ENCODE results near the gene TEPSIN. TPM values are rescaled to one million over a fixed set of nuclear protein-coding genes. Genes with fewer than 3 reads are reported as not detected.

TEPSIN gene
- 3.4 and 4.0 TPM in 2 replicates for total RNA-seq (2014; rRNA removed; shearing (Covaris generic))

DNA sequence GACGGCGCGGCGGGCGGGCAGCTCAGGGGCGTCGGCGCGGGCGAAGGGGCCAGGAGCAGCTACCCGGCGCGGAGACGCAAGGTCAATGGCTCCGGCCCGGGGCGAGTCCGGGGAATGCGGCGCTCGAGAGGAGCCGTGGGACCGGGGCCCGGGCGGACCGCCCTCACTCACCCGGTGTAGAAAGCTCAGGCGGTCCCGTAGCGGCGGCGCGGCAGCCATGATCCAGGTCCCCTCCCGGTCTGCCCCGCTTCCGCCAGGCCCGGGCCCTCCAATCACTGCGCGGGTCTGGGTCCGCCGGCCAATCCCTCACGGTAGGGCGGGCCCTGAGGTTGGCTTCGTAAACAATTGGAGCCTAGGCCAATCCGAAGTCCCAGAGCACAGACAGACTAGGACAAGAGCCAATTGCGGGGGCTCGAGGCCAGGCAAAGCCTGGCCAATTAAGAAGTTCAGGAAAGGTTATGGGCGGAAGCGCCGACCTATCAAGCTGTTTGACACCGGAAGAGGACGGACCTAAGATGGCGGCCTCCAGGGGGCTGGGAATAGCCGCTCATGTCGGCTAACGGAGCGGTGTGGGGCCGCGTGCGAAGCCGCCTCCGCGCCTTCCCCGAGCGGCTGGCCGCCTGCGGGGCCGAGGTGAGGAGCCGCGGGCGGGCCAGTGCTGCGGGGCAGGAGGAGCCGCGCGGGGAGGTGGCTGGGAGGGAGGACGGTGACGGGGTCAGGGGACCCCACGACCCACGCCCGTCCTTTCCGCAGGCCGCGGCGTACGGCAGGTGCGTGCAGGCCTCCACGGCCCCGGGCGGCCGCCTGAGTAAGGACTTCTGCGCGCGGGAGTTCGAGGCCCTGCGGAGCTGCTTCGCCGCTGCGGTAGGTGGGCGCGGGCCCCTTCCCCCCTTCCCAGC is at the start of gene TEPSIN, which contains the start of gene NDUFAF8:
TEPSIN (minus strand) TSS at position 241 of the 899 bp plus-strand sequence; CDS start at position 219, 22 bp downstream.
NDUFAF8 (plus strand) TSS at position 504 of the 899 bp plus-strand sequence; CDS start at position 550, 46 bp downstream.
- peak; percentile 99 for DNase-seq (ENCODE audit: low spot score)

GRCh38 chr17:81287741-81288430 is 49.0 kb upstream of the TEPSIN start:
- DNase-seq (ENCODE audit: low spot score): no peak

DNA sequence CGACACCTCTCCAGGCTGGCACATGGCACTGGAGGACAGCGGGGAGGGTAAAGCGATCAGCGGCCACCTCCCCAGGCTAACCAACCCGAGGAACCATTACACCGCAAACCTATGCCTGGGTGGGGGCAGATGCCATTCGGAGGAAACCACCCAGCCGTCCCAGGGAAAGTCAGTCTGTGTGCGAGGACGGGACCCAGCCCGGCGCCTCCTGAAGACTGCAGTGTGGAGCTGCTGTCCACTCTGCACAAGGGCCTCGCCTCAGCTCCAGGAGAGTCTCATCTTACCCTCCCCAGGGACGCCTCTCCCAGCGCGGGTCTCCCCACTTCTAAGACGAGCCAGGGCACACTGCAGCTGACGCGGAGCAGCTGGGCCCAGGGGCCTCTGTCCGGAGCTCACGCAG is 48.3 kb upstream of the TEPSIN start:
- no peak for DNase-seq (ENCODE audit: low spot score)

DNA sequence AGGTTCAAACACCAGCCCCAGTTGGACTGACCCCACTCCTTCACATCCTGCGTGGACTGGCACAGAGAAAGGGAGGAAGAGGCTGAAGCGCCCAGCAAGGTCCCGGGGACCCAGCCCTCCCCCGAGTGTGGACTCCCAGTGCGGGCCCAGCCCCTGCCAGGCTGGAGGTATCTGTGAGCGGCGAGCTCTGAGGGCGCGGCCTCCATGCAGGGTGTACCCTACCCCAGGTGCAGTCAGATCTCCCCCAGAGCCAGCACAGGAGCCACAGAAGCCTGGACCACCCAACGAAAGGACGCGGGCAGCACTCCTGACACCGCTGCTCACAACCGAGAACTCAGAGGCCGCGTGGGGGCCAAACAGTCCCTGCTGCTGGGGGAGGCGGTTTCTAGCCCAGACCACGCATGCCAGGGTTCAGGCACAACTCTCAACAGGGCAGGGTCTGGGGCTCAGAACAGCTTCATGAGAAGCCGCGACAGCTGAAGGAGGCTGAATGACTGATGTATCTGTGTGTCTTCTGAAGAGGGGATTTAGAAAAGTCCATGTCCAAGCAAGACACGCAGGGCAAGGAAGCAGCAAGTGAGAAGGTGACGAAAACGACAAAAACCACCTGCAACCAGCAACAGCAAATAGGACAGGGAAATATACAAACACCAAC is 47.8 kb upstream of the TEPSIN start:
- DNase-seq (ENCODE audit: low spot score): no peak

DNA sequence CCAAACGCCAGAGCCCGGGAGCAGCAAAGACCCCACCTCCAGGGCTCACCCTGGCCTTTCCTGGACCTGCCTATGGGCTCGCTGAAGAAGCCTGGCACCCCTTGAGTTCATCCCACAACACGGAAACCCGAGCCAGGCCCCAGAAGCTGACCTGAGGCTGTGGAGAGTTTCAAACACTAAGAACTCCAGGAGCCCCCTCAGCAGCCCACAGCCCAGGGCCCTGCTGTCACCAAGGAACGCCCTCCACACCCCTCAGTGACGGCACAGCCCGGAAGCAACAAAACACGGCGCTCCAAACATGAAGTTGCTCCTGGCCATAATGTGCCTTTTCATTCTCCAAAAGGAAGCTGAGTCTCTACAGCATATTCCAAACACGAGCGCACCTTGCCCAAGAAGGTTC is 47.0 kb upstream of the TEPSIN start:
- no peak for DNase-seq (ENCODE audit: low spot score)

GRCh38 chr17:81285179-81285878 is 46.5 kb upstream of the TEPSIN start:
- no peak for DNase-seq (ENCODE audit: low spot score)

DNA sequence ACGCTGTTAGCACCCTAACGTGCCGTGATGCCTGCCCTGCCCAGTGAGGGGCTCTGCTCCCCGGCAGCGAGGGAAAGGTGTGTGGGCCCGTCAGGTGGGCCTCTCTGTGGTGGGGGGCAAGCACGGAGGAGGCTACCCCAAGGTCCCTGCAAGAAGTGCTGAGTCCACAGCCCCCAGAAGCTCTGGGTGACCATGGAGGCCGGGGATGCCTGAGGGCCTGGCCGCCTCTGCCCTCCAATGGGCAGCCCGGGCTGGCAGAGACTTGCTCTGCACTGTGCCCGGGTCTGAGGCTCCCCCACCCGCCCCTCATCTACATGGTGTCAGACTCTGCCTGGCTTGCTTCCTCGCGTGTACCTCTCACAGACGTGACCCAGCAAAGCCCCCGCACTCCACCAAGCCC is 44.0 kb upstream of the TEPSIN start:
- no peak for DNase-seq (ENCODE audit: low spot score)

- DNase-seq (ENCODE audit: low spot score): no peak
Measured at GRCh38 chr17:81282141-81282540, 43.3 kb upstream of the TEPSIN start.

- DNase-seq (ENCODE audit: low spot score): no peak
Measured at GRCh38 chr17:81280571-81280970, 41.7 kb upstream of the TEPSIN start.

DNA sequence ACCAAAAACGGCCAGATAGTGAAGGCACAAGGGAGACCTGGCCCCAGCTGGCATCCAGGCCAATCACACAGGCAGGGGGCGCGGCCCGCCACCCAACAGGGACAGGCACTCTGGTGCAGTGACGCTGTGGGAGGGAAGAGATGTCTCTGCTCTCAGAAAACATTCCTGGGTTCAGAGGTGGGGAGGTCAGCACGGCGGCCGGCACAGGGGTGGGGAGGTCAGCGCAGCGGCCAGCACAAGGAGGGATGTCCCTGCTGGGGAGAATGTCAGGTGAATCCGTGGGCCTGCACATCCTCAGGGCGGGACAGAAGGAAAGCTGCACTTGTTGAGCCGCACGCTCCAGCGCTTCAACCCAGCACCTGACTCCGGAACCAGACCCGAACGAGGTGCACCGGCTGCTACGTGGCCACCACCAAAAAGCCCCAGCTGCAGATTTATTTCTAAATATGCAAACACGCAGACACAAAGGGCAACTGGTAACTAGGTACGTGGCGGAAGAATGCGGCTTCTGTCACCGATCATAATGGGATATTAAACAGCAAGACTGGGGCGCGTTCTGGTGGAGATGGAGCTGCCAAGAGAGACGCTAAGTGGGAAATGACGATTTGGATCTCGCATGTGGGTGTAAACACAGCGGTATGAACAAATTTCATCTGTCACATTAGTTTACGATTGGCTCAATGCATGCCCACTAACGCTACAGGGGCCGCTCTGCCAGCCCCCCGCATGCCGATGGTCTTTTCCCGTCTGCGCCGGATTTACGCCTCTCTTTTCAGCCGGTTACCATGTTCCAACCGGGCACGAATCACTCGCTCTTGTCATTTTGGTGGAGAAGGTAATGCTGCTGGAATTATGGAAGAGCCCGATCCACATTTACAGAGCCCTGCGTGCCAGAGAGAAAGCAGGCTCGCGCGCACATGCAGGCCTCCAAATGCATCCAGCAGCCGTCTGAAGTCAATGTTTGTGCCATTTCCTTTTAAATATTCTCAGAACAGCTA is 40.7 kb upstream of the TEPSIN start:
- no peak for DNase-seq (ENCODE audit: low spot score)

DNA sequence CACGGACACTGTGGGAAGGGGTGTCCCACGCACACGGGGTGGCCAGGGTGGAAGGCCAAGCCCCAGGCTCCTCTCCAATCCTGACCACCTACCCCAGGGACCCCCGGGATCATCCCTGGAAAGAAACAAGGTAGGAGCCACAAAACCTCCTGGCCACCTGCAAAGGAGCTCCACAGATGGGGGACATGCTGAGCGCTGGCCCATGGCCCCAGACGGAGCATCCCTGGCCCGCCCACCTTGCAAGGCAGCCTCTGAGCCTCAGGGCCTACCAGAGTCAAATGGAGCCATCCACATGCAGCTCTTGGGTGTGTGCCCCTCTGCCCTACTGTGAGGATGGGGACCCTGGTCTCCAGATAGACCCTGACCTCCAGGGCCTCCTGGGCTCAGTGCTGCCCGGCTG is 40.0 kb upstream of the TEPSIN start:
- DNase-seq (ENCODE audit: low spot score): no peak

DNA sequence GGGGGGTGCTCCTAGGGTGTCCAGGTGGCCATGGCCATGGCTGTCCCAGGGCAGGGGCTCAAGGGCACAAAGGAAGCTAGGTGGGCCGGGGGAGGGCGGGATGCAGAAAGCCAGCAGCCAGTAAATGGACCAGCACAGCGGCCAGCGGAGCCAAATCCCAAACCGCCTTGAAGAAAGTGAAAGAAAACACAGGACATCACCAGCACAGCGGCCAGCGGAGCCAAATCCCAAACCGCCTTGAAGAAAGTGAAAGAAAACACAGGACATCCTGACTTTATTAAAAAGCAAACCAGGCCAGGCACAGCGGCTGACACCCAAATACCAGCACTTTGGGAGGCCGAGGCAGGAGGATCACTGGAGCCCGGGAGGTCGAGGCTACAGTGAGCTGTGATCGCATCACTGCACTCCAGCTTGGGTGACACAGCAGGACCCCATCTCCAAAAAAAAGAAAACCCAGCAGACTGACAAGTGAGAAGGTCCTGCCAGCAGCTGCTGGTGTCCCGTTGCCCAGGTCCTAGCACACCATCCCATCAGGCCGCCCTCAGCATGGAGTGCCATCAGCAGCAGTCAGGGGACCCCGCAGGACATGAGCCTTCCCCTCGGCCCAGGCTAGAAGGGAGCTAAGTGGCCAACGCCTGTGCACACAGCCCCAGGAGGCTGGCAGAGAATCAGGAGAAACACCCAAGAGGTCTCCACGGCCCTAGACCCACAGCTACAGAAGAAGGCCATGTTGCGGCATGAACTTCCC is 39.3 kb upstream of the TEPSIN start:
- DNase-seq (ENCODE audit: low spot score): no peak

GRCh38 chr17:81277421-81277820 is 38.6 kb upstream of the TEPSIN start:
- no peak for DNase-seq (ENCODE audit: low spot score)

GRCh38 chr17:81276781-81277180 is 37.9 kb upstream of the TEPSIN start:
- no peak for DNase-seq (ENCODE audit: low spot score)

DNA sequence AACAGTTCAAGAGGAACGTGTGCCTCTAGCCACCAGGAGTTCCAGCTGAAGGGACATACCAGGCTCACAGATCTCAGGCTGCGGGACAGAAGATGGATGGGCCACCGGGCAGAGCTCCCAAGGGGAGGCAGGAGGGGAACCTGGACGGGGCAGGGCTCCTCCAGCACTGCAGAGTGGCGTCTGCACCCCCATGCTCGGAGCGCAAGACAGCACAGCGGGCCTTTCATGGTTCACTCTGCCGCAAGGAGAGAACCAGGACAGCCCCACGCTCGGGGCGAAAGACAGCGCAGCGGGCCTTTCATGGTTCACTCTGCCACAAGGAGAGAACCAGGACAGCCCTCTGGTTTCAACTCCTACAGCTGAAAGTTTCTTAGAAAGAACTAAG is 35.6 kb upstream of the TEPSIN start:
- DNase-seq (ENCODE audit: low spot score): no peak

DNA sequence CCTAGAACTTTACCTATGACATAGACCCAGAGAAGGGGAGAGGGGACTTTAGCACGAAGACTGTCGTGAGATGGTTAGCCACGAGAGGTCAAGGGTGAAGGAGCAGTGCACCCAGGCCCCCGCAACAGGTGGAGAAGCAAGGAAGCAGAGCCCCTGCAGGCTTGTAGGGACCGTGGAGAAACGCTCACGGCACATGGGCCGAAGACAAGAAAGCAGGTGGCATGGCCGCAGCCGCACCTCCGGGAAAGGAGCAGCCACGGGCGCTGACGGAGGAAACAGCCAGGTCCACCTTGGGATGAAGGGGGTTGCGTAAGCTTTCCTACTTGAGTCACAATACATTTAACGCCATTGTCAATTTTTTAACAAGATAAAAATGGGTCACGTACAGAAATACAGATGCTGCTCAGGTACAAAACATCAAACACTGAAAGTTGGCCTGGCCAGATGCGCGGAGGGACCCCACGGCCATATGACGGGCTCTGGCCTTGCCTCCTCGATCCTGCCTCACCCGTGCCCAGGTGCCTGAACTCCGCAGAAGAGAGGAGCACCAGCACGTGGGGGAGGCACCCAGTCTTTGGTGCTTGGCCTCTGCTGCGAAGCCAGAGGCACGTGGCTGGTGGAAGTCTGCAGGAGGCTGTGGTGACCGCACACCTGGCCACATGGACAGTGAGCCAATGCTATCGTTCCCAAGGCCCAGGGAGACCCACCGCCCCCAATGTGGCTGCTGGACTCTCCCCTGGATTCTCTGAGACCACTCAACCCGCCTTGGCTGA is 35.0 kb upstream of the TEPSIN start:
- no peak for DNase-seq (ENCODE audit: low spot score)

DNA sequence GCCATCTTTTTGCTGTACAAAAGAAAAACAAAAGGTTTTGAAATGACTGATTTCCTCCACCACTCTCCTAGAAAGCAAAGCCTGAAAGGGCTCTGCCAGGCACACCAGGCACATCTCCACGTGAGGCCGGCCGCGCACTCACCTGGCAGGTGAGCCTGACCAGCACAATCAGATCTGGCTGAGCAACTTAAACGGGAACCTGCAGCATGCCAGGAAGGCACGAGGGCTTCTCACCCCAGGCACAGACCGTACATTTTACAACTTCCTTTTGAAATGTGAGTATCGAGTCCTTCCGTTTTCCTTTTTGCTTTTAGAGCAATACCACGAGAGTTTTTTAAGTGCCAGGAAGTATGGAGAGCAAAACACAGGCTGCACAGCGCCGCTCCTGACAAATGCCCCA is 33.8 kb upstream of the TEPSIN start:
- no peak for DNase-seq (ENCODE audit: low spot score)

DNA sequence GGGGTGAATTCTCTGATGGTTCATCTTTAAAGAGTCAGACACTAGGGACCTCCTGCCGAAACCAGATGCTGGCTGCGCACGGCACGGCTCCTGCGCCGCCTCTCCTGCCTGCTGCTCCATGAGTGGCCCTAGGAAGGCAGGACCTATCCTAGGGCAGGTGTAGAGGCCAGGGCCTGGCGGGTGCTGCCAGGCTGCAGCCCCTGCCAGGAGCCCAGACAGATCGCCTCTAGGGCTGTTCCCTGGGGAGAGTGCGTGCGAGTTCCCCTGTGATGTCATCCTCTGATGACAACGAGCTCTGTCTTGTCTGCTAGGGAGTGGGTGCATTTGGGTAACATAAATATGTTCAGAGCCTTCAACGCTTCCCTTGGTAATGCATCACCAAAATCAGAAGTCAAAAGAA is 32.4 kb upstream of the TEPSIN start:
- no peak for DNase-seq (ENCODE audit: low spot score)

GRCh38 chr17:81270279-81270678 is 31.4 kb upstream of the TEPSIN start:
- DNase-seq (ENCODE audit: low spot score): no peak
